PC-3 (cell line): ENCODE data around the gene PHPT1. TPM values are rescaled to one million over a fixed set of nuclear protein-coding genes. Genes with fewer than 3 reads are reported as not detected.

ENCODE experiments used
- ATAC-seq: fragments of 200-7000 bp; cut with Tn5 transposase; 2 replicates; pipeline ENCODE4 v1.9.1; 2020; ENCODE audit warnings: mild to moderate bottlenecking, moderate library complexity
- BruUV-seq: library from RNA; stranded (reverse); fragments of 400-500 nt; replicated peaks from 2 replicates; lab custom pipeline; 2021; lab: Mats Ljungman, UMichigan
- CTCF ChIA-PET: fragments of 300-600 bp; sonication (Branson Sonifier 250); formaldehyde crosslinking; loops from one replicate; lab custom pipeline; 2022; ENCODE audit warnings: antibody characterized with exemption; lab: Charles Lee
- POLR2A ChIA-PET: fragments of 300-600 bp; sonication (Branson Sonifier 250); formaldehyde crosslinking; loops from one replicate; lab custom pipeline; 2022; ENCODE audit warnings: antibody characterized with exemption; ENCODE audit not compliant: unreplicated experiment; lab: Charles Lee
- DNase-seq: peaks from one replicate; pipeline ENCODE4 v3.0.0-alpha.2; 2015
- H2AFZ ChIP-seq: fragments of 300-600 bp; sonication (generic); 2 replicates; pipeline ENCODE4 v1.6.0; 2016; ENCODE audit warnings: antibody characterized with exemption, low read length
- H3F3A ChIP-seq: fragments of 300-600 bp; sonication (generic); one replicate; pipeline ENCODE4 v1.6.0; 2017; ENCODE audit warnings: antibody characterized with exemption, low read length, control low read depth, mild to moderate bottlenecking; ENCODE audit not compliant: unreplicated experiment
- H3K27ac ChIP-seq: fragments of 300-600 bp; sonication (generic); 2 replicates; pipeline ENCODE4 v1.5.1; 2016; ENCODE audit warnings: mild to moderate bottlenecking, low read length
- H3K27me3 ChIP-seq: fragments of 300-600 bp; sonication (generic); 2 replicates; pipeline ENCODE4 v1.6.1; 2016; ENCODE audit warnings: low read length, mixed read lengths
- H3K36me3 ChIP-seq: fragments of 300-600 bp; sonication (generic); 2 replicates; pipeline ENCODE4 v1.6.1; 2016; ENCODE audit warnings: low read depth, mixed run types, low read length, mixed read lengths
- H3K4me1 ChIP-seq: fragments of 300-600 bp; sonication (generic); 2 replicates; pipeline ENCODE4 v1.5.1; 2016; ENCODE audit warnings: low read length; ENCODE audit not compliant: insufficient read depth
- H3K4me2 ChIP-seq: fragments of 300-600 bp; sonication (generic); 2 replicates; pipeline ENCODE4 v1.6.0; 2016; ENCODE audit warnings: low read length
- H3K4me3 ChIP-seq: fragments of 300-600 bp; sonication (generic); 2 replicates; pipeline ENCODE4 v1.5.1; 2016; ENCODE audit warnings: mild to moderate bottlenecking, low read length, mixed read lengths
- H3K79me2 ChIP-seq: fragments of 300-600 bp; sonication (generic); 2 replicates; pipeline ENCODE4 v1.6.1; 2017; ENCODE audit warnings: low read length, mixed read lengths
- H3K9ac ChIP-seq: fragments of 300-600 bp; sonication (generic); 2 replicates; pipeline ENCODE4 v1.6.0; 2016; ENCODE audit warnings: mild to moderate bottlenecking, low read length
- H3K9me2 ChIP-seq: fragments of 300-600 bp; sonication (generic); replicated peaks from 2 replicates; pipeline ENCODE4 v1.6.1; 2016; ENCODE audit warnings: mixed run types, low read length, mixed read lengths
- H3K9me3 ChIP-seq: fragments of 300-600 bp; sonication (generic); 2 replicates; pipeline ENCODE4 v1.6.1; 2016; ENCODE audit warnings: low read length, mixed read lengths
- H4K20me1 ChIP-seq: fragments of 300-600 bp; sonication (generic); 2 replicates; pipeline ENCODE4 v1.6.1; 2016; ENCODE audit warnings: low read length, mixed read lengths
- CTCF ChIP-seq: fragments of 300-600 bp; sonication (generic); conservative IDR thresholded peaks from 2 replicates; pipeline ENCODE4 v1.5.1; 2017; ENCODE audit warnings: antibody characterized with exemption, low read depth, mild to moderate bottlenecking, low read length
- EZH2 ChIP-seq: fragments of 300-600 bp; sonication (generic); IDR thresholded peaks from one replicate; pipeline ENCODE4 v1.6.1; 2017; ENCODE audit warnings: antibody characterized with exemption, mild to moderate bottlenecking, low read length; ENCODE audit not compliant: unreplicated experiment
- EZH2phosphoT487 ChIP-seq: fragments of 300-600 bp; sonication (generic); IDR thresholded peaks from 2 replicates; pipeline ENCODE4 v1.6.1; 2018; ENCODE audit warnings: mild to moderate bottlenecking, antibody characterized with exemption, low read length, borderline replicate concordance
- intact Hi-C: fragments of 100-400 bp; cut with micrococcal nuclease; formaldehyde crosslinking; loops from 2 replicates; pipeline ENCODE4 v1.9.0; 2023
- total RNA-seq: library from RNA; depleted of rRNA; stranded (reverse); fragments of >200 nt; gene quantifications from 2 replicates; pipeline ENCODE4 v1.2.3, GENCODE V29; 2014

The PHPT1 gene
- total RNA-seq, 1 experiment from 2014 or later = 111 TPM

- no peak for TF ChIP-seq EZH2
- no peak for TF ChIP-seq CTCF
- no peak for TF ChIP-seq EZH2phosphoT487
- Histone ChIP-seq H3K9me2 (no peaks in the 10 kb centered on the region), H4K20me1 (no peaks in the 10 kb centered on the region), H3K9ac (no peak overlapping the region), H3F3A (no peaks in the 10 kb centered on the region), H3K36me3 (peaks cover 8% of the 10 kb centered on the region; the same call in 1 of the 2 replicates), H3K27me3 (no peaks in the 10 kb centered on the region), H2AFZ (no peak overlapping the region), H3K79me2 (no peaks in the 10 kb centered on the region), H3K27ac (no peak overlapping the region), H3K9me3 (no peaks in the 10 kb centered on the region), H3K4me2 (no peak overlapping the region), H3K4me1 (no peaks in the 10 kb centered on the region), H3K4me3 (no peak overlapping the region)
- ATAC-seq (no peak), DNase-seq (no peak)
- CTCF ChIA-PET = no interaction called here
- POLR2A ChIA-PET = no interaction called here
- no TSS peak for BruUV-seq
- intact Hi-C loops = no loop called here
These were observed 22.3 kb upstream of the PHPT1 start for GRCh38 chr9:136826703-136827582.

GRCh38 chr9:136827794-136828473 lies 21.3 kb upstream of the PHPT1 start:
- Histone ChIP-seq H3K27ac (no peak overlapping the region), H2AFZ (no peak overlapping the region), H3K4me3 (no peak overlapping the region), H3K9ac (no peak overlapping the region), H3F3A (no peaks in the 10 kb centered on the region), H4K20me1 (no peaks in the 10 kb centered on the region), H3K4me1 (no peaks in the 10 kb centered on the region), H3K9me2 (no peaks in the 10 kb centered on the region), H3K79me2 (no peaks in the 10 kb centered on the region), H3K9me3 (no peaks in the 10 kb centered on the region), H3K4me2 (no peak overlapping the region), H3K27me3 (no peaks in the 10 kb centered on the region), H3K36me3 (peaks cover 8% of the 10 kb centered on the region; the same call in 1 of the 2 replicates)
- ChIA-PET POLR2A (no interaction called here), CTCF (no interaction called here)
- DNase-seq = no peak
- BruUV-seq = no TSS peak
- intact Hi-C loops = no loop called here
- no peak for ATAC-seq
- TF ChIP-seq EZH2phosphoT487 (no peak), CTCF (no peak), EZH2 (no peak)
